Stimulated activated CD4-positive, alpha-beta T cell treated with anti-CD3 and anti-CD28 coated beads, Interleukin-4, amount 100 ng/mL, for 24 hours (primary cell): ENCODE measurements around the gene C9orf57.
"Not testable (repeated sequence)": the region's sequence is repeated elsewhere in the genome, so short reads cannot be mapped to it uniquely, and the experiment has no call there.

Source experiments
- DNase-seq: peaks from one replicate; pipeline ENCODE4 v3.0.0-alpha.2; 2020

C9orf57 gene

DNA sequence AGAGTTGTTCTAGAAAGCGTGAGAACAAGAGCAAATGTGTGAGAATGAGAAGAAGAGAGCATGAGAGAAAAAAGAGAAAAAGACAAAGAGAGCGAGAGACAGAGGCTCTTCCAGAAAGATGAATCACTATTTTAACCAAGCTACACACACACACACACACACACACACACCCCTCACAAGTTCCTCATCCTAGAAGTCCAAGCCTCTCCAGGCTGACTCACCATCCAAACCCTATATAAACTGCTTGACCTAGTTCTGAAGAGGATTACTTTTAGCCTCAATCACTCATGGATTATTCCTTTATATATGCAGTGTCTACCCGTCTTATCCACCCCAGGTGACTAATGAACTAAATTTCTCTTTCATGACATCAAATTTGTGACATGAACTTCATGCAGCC, 37.6 kb downstream of the C9orf57 start:
- DNase-seq = no peak

GRCh38 chr9:72013292-72013760, 47.1 kb downstream of the C9orf57 start:
- DNase-seq = no peak

- DNase-seq = no peak
Observed at GRCh38 chr9:72012646-72013045, 47.8 kb downstream of the C9orf57 start.

DNA sequence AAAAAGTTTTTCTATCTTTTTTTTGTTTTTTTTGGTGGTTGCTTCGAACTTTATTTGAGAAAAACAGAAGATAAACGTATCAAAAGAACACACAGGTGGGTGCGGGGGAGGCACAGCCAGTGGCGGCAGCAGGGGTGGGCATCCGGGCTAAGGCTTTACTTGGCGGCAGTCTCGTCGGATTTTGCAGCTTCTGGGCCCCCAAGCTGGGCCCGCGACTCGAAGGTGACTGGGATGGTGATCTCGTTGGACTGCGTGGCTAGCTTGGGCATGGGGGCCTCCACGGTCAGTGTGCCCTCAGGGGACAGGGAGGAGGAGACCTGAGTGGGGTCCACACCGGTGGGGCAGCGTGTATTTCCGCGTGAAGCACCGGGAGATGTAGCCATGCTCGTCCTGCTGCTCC, 52.7 kb downstream of the C9orf57 start:
- not testable (repeated sequence) for DNase-seq

GRCh38 chr9:72006501-72006900, 53.9 kb downstream of the C9orf57 start:
- DNase-seq = no peak

- no peak for DNase-seq
Observed at GRCh38 chr9:72005451-72005850, 55.0 kb downstream of the C9orf57 start.
